Activated effector memory CD4-positive, alpha-beta T cell treated with Interleukin-2 at 50 U/mL for 16 hours (primary cell): ENCODE measurements around the gene APBB2.

Experiments
- DNase-seq: peaks from one replicate; pipeline ENCODE4 v3.0.0-alpha.2; 2020

Gene APBB2

GRCh38 chr4:41185614-41186592, 28.4 kb downstream of the APBB2 start:
- DNase-seq: no peak

- no peak for DNase-seq
Measured at GRCh38 chr4:41184009-41184408, 30.3 kb downstream of the APBB2 start.

- DNase-seq: no peak
Measured at GRCh38 chr4:41183021-41183553, 31.3 kb downstream of the APBB2 start.

- no peak for DNase-seq
Measured at GRCh38 chr4:41181037-41181436, 33.3 kb downstream of the APBB2 start.

GRCh38 chr4:41179498-41180195, 34.7 kb downstream of the APBB2 start:
- no peak for DNase-seq

GRCh38 chr4:41178372-41179370, 35.7 kb downstream of the APBB2 start:
- no peak for DNase-seq

GRCh38 chr4:41177016-41177415, 37.3 kb downstream of the APBB2 start:
- no peak for DNase-seq

GRCh38 chr4:41176340-41176739, 38.0 kb downstream of the APBB2 start:
- DNase-seq: no peak

- DNase-seq: no peak
Measured at GRCh38 chr4:41175794-41176193, 38.5 kb downstream of the APBB2 start.

- DNase-seq: no peak
Measured at GRCh38 chr4:41174444-41174843, 39.9 kb downstream of the APBB2 start.

- no peak for DNase-seq
Measured at GRCh38 chr4:41172786-41173185, 41.6 kb downstream of the APBB2 start.

- DNase-seq: no peak
Measured at GRCh38 chr4:41169256-41169800, 45.0 kb downstream of the APBB2 start.

GRCh38 chr4:41167191-41167590, 47.2 kb downstream of the APBB2 start:
- DNase-seq: no peak

GRCh38 chr4:41164405-41164804, 49.9 kb downstream of the APBB2 start:
- no peak for DNase-seq

- DNase-seq: no peak
Measured at GRCh38 chr4:41161355-41161754, 53.0 kb downstream of the APBB2 start.

GRCh38 chr4:41160856-41161255, 53.5 kb downstream of the APBB2 start:
- no peak for DNase-seq

GRCh38 chr4:41160012-41160789, 54.1 kb downstream of the APBB2 start:
- DNase-seq: no peak

- DNase-seq: no peak
Measured at GRCh38 chr4:41158756-41159155, 55.6 kb downstream of the APBB2 start.

GRCh38 chr4:41158274-41158673, 56.1 kb downstream of the APBB2 start:
- no peak for DNase-seq

GRCh38 chr4:41157009-41157408, 57.3 kb downstream of the APBB2 start:
- DNase-seq: no peak

GRCh38 chr4:41156574-41156973, 57.8 kb downstream of the APBB2 start:
- no peak for DNase-seq
